HUES6 (cell line): ENCODE results near the gene KRT3.

Experiments
- H3K27ac ChIP-seq: 2 replicates; pipeline ENCODE4 v1.7.0; 2013; ENCODE audit warnings: low read depth, mild to moderate bottlenecking, low read length, inconsistent platforms
- H3K27me3 ChIP-seq: 2 replicates; pipeline ENCODE4 v1.6.1; 2013; ENCODE audit warnings: low read length; ENCODE audit not compliant: control insufficient read depth, insufficient read depth
- H3K36me3 ChIP-seq: 2 replicates; pipeline ENCODE4 v1.6.1; 2013; ENCODE audit warnings: low read length; ENCODE audit not compliant: control insufficient read depth, insufficient read depth
- H3K4me1 ChIP-seq: 2 replicates; pipeline ENCODE4 v1.6.1; 2013; ENCODE audit warnings: low read length; ENCODE audit not compliant: control insufficient read depth, insufficient read depth
- H3K4me3 ChIP-seq: 2 replicates; pipeline ENCODE4 v1.5.1; 2013; ENCODE audit warnings: low read depth, low read length
- H3K9ac ChIP-seq: one replicate; pipeline ENCODE4 v1.6.1; 2013; ENCODE audit warnings: mild to moderate bottlenecking, low read length
- H3K9me3 ChIP-seq: 2 replicates; pipeline ENCODE4 v1.6.1; 2013; ENCODE audit warnings: low read depth, low read length; ENCODE audit not compliant: control insufficient read depth, insufficient read depth

KRT3 gene

GRCh38 chr12:52795694-52796428 is at the start of gene KRT3:
Gene KRT3 (minus strand): TSS chr12:52796117. CDS start chr12:52796042, 75 bp downstream.
- H3K27ac ChIP-seq, result no peak within 1 kb of the TSS
- H3K9ac ChIP-seq, result no peak within 1 kb of the TSS
- H3K4me3 ChIP-seq, result no peak within 1 kb of the TSS
- H3K9me3 ChIP-seq, result no peaks in the 10 kb centered on the region
- H3K27me3 ChIP-seq, result peaks cover 2% of the 10 kb centered on the region; the same call in 1 of the 2 replicates
- no peaks in the 10 kb centered on the region for H3K36me3 ChIP-seq
- H3K4me1 ChIP-seq, result peaks cover 10% of the 10 kb centered on the region; the same call in 1 of the 2 replicates

GRCh38 chr12:52844386-52844785 is 48.5 kb upstream of the KRT3 start:
- no peak overlapping the region for H3K27ac ChIP-seq
- H3K9ac ChIP-seq, result no peak overlapping the region
- peaks cover 2% of the 10 kb centered on the region; the same call in 1 of the 2 replicates for H3K27me3 ChIP-seq
- H3K36me3 ChIP-seq, result no peaks in the 10 kb centered on the region
- H3K4me3 ChIP-seq, result no peak overlapping the region
- no peaks in the 10 kb centered on the region for H3K9me3 ChIP-seq
- H3K4me1 ChIP-seq, result no peaks in the 10 kb centered on the region

- Histone ChIP-seq H3K4me1 (no peaks in the 10 kb centered on the region), H3K9me3 (no peaks in the 10 kb centered on the region), H3K36me3 (no peaks in the 10 kb centered on the region), H3K27me3 (peaks cover 3% of the 10 kb centered on the region; the same call in 1 of the 2 replicates), H3K27ac (no peak overlapping the region), H3K9ac (no peak overlapping the region), H3K4me3 (no peak overlapping the region)
Measured at GRCh38 chr12:52839436-52840105, 43.7 kb upstream of the KRT3 start.

- Histone ChIP-seq H3K27me3 (peaks cover 3% of the 10 kb centered on the region; the same call in 1 of the 2 replicates), H3K9ac (no peak overlapping the region), H3K36me3 (no peaks in the 10 kb centered on the region), H3K27ac (no peak overlapping the region), H3K4me1 (no peaks in the 10 kb centered on the region), H3K9me3 (no peaks in the 10 kb centered on the region), H3K4me3 (no peak overlapping the region)
Measured at GRCh38 chr12:52838609-52839435, 42.9 kb upstream of the KRT3 start.

GRCh38 chr12:52837781-52838608 is 42.1 kb upstream of the KRT3 start:
- Histone ChIP-seq H3K4me3 (no peak overlapping the region), H3K27ac (no peak overlapping the region), H3K4me1 (no peaks in the 10 kb centered on the region), H3K9me3 (no peaks in the 10 kb centered on the region), H3K36me3 (no peaks in the 10 kb centered on the region), H3K27me3 (peaks cover 3% of the 10 kb centered on the region; the same call in 1 of the 2 replicates), H3K9ac (no peak overlapping the region)

- Histone ChIP-seq H3K9me3 (no peaks in the 10 kb centered on the region), H3K27me3 (peaks cover 3% of the 10 kb centered on the region; the same call in 1 of the 2 replicates), H3K4me3 (no peak overlapping the region), H3K4me1 (no peaks in the 10 kb centered on the region), H3K36me3 (no peaks in the 10 kb centered on the region), H3K9ac (no peak overlapping the region), H3K27ac (no peak overlapping the region)
Measured at GRCh38 chr12:52837413-52837741, 41.5 kb upstream of the KRT3 start.

GRCh38 chr12:52836491-52837412 is 40.8 kb upstream of the KRT3 start:
- Histone ChIP-seq H3K9me3 (no peaks in the 10 kb centered on the region), H3K9ac (no peak overlapping the region), H3K4me3 (no peak overlapping the region), H3K4me1 (no peaks in the 10 kb centered on the region), H3K27me3 (peaks cover 3% of the 10 kb centered on the region; the same call in 1 of the 2 replicates), H3K27ac (no peak overlapping the region), H3K36me3 (no peaks in the 10 kb centered on the region)

- no peaks in the 10 kb centered on the region for H3K36me3 ChIP-seq
- no peaks in the 10 kb centered on the region for H3K4me1 ChIP-seq
- H3K27ac ChIP-seq, result no peak overlapping the region
- no peak overlapping the region for H3K9ac ChIP-seq
- H3K27me3 ChIP-seq, result peaks cover 3% of the 10 kb centered on the region; the same call in 1 of the 2 replicates
- no peaks in the 10 kb centered on the region for H3K9me3 ChIP-seq
- H3K4me3 ChIP-seq, result no peak overlapping the region
Measured at GRCh38 chr12:52836042-52836466, 40.1 kb upstream of the KRT3 start.

- no peak overlapping the region for H3K9ac ChIP-seq
Measured at GRCh38 chr12:52835271-52836041, 39.5 kb upstream of the KRT3 start.

More at GRCh38 chr12:52835271-52836041, 39.5 kb upstream of the KRT3 start:
- Histone ChIP-seq H3K36me3 (no peaks in the 10 kb centered on the region), H3K27me3 (peaks cover 3% of the 10 kb centered on the region; the same call in 1 of the 2 replicates), H3K9me3 (no peaks in the 10 kb centered on the region), H3K4me1 (no peaks in the 10 kb centered on the region), H3K4me3 (no peak overlapping the region), H3K27ac (no peak overlapping the region)
